Measurements from ENCODE around the gene ATP8A2.

ATP8A2 gene

GRCh38 chr13:25415241-25415640 lies 43.5 kb downstream of the ATP8A2 start:
- Histone ChIP-seq H3K27me3 (ENCODE audit: control insufficient read depth in 2 of 2, insufficient read depth in 2 of 2, low read length in 2 of 2) (no peaks in the 10 kb centered on the region), H3K27ac (ENCODE audit: low read depth in 2 of 2, low read length in 2 of 2) (no peak overlapping the region), H3K36me3 (ENCODE audit: control insufficient read depth in 2 of 2, insufficient read depth in 2 of 2, low read length in 2 of 2) (no peaks in the 10 kb centered on the region), H3K9ac (ENCODE audit: low read depth in 1 of 2, low read length in 2 of 2) (no peak overlapping the region), H3K9me3 (ENCODE audit: control insufficient read depth in 2 of 2, low read length in 2 of 2) (no peaks in the 10 kb centered on the region), H3K4me1 (ENCODE audit: control insufficient read depth in 2 of 2, insufficient read depth in 2 of 2, low read length in 2 of 2) (no peaks in the 10 kb centered on the region), H3K4me3 (ENCODE audit: low read length in 2 of 2) (no peak overlapping the region)

GRCh38 chr13:25417535-25417934 lies 45.8 kb downstream of the ATP8A2 start:
- H3K4me1 ChIP-seq (ENCODE audit: control insufficient read depth in 2 of 2, insufficient read depth in 2 of 2, low read length in 2 of 2), result no peaks in the 10 kb centered on the region
- no peaks in the 10 kb centered on the region for H3K27me3 ChIP-seq (ENCODE audit: control insufficient read depth in 2 of 2, insufficient read depth in 2 of 2, low read length in 2 of 2)
- H3K27ac ChIP-seq (ENCODE audit: low read depth in 2 of 2, low read length in 2 of 2), result no peak overlapping the region
- no peak overlapping the region for H3K4me3 ChIP-seq (ENCODE audit: low read length in 2 of 2)
- H3K9ac ChIP-seq (ENCODE audit: low read depth in 1 of 2, low read length in 2 of 2), result no peak overlapping the region
- H3K36me3 ChIP-seq (ENCODE audit: control insufficient read depth in 2 of 2, insufficient read depth in 2 of 2, low read length in 2 of 2), result no peaks in the 10 kb centered on the region
- H3K9me3 ChIP-seq (ENCODE audit: control insufficient read depth in 2 of 2, low read length in 2 of 2), result no peaks in the 10 kb centered on the region

- H3K27me3 ChIP-seq (ENCODE audit: control insufficient read depth in 2 of 2, insufficient read depth in 2 of 2, low read length in 2 of 2), result no peaks in the 10 kb centered on the region
- no peaks in the 10 kb centered on the region for H3K9me3 ChIP-seq (ENCODE audit: control insufficient read depth in 2 of 2, low read length in 2 of 2)
- no peaks in the 10 kb centered on the region for H3K36me3 ChIP-seq (ENCODE audit: control insufficient read depth in 2 of 2, insufficient read depth in 2 of 2, low read length in 2 of 2)
- H3K4me1 ChIP-seq (ENCODE audit: control insufficient read depth in 2 of 2, insufficient read depth in 2 of 2, low read length in 2 of 2), result no peaks in the 10 kb centered on the region
- no peak overlapping the region for H3K9ac ChIP-seq (ENCODE audit: low read depth in 1 of 2, low read length in 2 of 2)
- no peak overlapping the region for H3K4me3 ChIP-seq (ENCODE audit: low read length in 2 of 2)
- H3K27ac ChIP-seq (ENCODE audit: low read depth in 2 of 2, low read length in 2 of 2), result no peak overlapping the region
Observed at GRCh38 chr13:25420161-25420560, 48.4 kb downstream of the ATP8A2 start.

- Histone ChIP-seq H3K27ac (ENCODE audit: low read depth in 2 of 2, low read length in 2 of 2) (no peak overlapping the region), H3K36me3 (ENCODE audit: control insufficient read depth in 2 of 2, insufficient read depth in 2 of 2, low read length in 2 of 2) (no peaks in the 10 kb centered on the region), H3K4me1 (ENCODE audit: control insufficient read depth in 2 of 2, insufficient read depth in 2 of 2, low read length in 2 of 2) (no peaks in the 10 kb centered on the region), H3K9me3 (ENCODE audit: control insufficient read depth in 2 of 2, low read length in 2 of 2) (no peaks in the 10 kb centered on the region), H3K9ac (ENCODE audit: low read depth in 1 of 2, low read length in 2 of 2) (no peak overlapping the region), H3K27me3 (ENCODE audit: control insufficient read depth in 2 of 2, insufficient read depth in 2 of 2, low read length in 2 of 2) (no peaks in the 10 kb centered on the region), H3K4me3 (ENCODE audit: low read length in 2 of 2) (no peak overlapping the region)
Observed at GRCh38 chr13:25421612-25422011, 49.8 kb downstream of the ATP8A2 start.

- Histone ChIP-seq H3K27ac (ENCODE audit: low read depth in 2 of 2, low read length in 2 of 2) (no peak overlapping the region), H3K36me3 (ENCODE audit: control insufficient read depth in 2 of 2, insufficient read depth in 2 of 2, low read length in 2 of 2) (no peaks in the 10 kb centered on the region), H3K4me3 (ENCODE audit: low read length in 2 of 2) (no peak overlapping the region), H3K27me3 (ENCODE audit: control insufficient read depth in 2 of 2, insufficient read depth in 2 of 2, low read length in 2 of 2) (no peaks in the 10 kb centered on the region), H3K9ac (ENCODE audit: low read depth in 1 of 2, low read length in 2 of 2) (no peak overlapping the region), H3K4me1 (ENCODE audit: control insufficient read depth in 2 of 2, insufficient read depth in 2 of 2, low read length in 2 of 2) (no peaks in the 10 kb centered on the region), H3K9me3 (ENCODE audit: control insufficient read depth in 2 of 2, low read length in 2 of 2) (no peaks in the 10 kb centered on the region)
Observed at GRCh38 chr13:25422153-25422552, 50.4 kb downstream of the ATP8A2 start.

GRCh38 chr13:25423831-25424230 lies 52.1 kb downstream of the ATP8A2 start:
- no peak overlapping the region for H3K9ac ChIP-seq (ENCODE audit: low read depth in 1 of 2, low read length in 2 of 2)
- no peaks in the 10 kb centered on the region for H3K4me1 ChIP-seq (ENCODE audit: control insufficient read depth in 2 of 2, insufficient read depth in 2 of 2, low read length in 2 of 2)
- H3K27me3 ChIP-seq (ENCODE audit: control insufficient read depth in 2 of 2, insufficient read depth in 2 of 2, low read length in 2 of 2), result no peaks in the 10 kb centered on the region
- no peak overlapping the region for H3K4me3 ChIP-seq (ENCODE audit: low read length in 2 of 2)
- no peaks in the 10 kb centered on the region for H3K9me3 ChIP-seq (ENCODE audit: control insufficient read depth in 2 of 2, low read length in 2 of 2)
- H3K36me3 ChIP-seq (ENCODE audit: control insufficient read depth in 2 of 2, insufficient read depth in 2 of 2, low read length in 2 of 2), result no peaks in the 10 kb centered on the region
- no peak overlapping the region for H3K27ac ChIP-seq (ENCODE audit: low read depth in 2 of 2, low read length in 2 of 2)

- no peaks in the 10 kb centered on the region for H3K9me3 ChIP-seq (ENCODE audit: control insufficient read depth in 2 of 2, low read length in 2 of 2)
- H3K27ac ChIP-seq (ENCODE audit: low read depth in 2 of 2, low read length in 2 of 2), result no peak overlapping the region
- no peaks in the 10 kb centered on the region for H3K4me1 ChIP-seq (ENCODE audit: control insufficient read depth in 2 of 2, insufficient read depth in 2 of 2, low read length in 2 of 2)
- H3K36me3 ChIP-seq (ENCODE audit: control insufficient read depth in 2 of 2, insufficient read depth in 2 of 2, low read length in 2 of 2), result no peaks in the 10 kb centered on the region
- H3K4me3 ChIP-seq (ENCODE audit: low read length in 2 of 2), result no peak overlapping the region
- no peak overlapping the region for H3K9ac ChIP-seq (ENCODE audit: low read depth in 1 of 2, low read length in 2 of 2)
- no peaks in the 10 kb centered on the region for H3K27me3 ChIP-seq (ENCODE audit: control insufficient read depth in 2 of 2, insufficient read depth in 2 of 2, low read length in 2 of 2)
Observed at GRCh38 chr13:25429466-25429865, 57.7 kb downstream of the ATP8A2 start.

GRCh38 chr13:25432691-25433090 lies 60.9 kb downstream of the ATP8A2 start:
- H3K4me3 ChIP-seq (ENCODE audit: low read length in 2 of 2), result no peak overlapping the region
- H3K9me3 ChIP-seq (ENCODE audit: control insufficient read depth in 2 of 2, low read length in 2 of 2), result no peaks in the 10 kb centered on the region
- peak overlapping the region in 1 of 2 donors; percentile 16 for H3K27ac ChIP-seq (ENCODE audit: low read depth in 2 of 2, low read length in 2 of 2)
- H3K4me1 ChIP-seq (ENCODE audit: control insufficient read depth in 2 of 2, insufficient read depth in 2 of 2, low read length in 2 of 2), result no peaks in the 10 kb centered on the region
- H3K36me3 ChIP-seq (ENCODE audit: control insufficient read depth in 2 of 2, insufficient read depth in 2 of 2, low read length in 2 of 2), result no peaks in the 10 kb centered on the region
- no peak overlapping the region for H3K9ac ChIP-seq (ENCODE audit: low read depth in 1 of 2, low read length in 2 of 2)
- H3K27me3 ChIP-seq (ENCODE audit: control insufficient read depth in 2 of 2, insufficient read depth in 2 of 2, low read length in 2 of 2), result no peaks in the 10 kb centered on the region

GRCh38 chr13:25440061-25440460 lies 68.3 kb downstream of the ATP8A2 start:
- Histone ChIP-seq H3K4me3 (ENCODE audit: low read length in 2 of 2) (no peak overlapping the region), H3K9ac (ENCODE audit: low read depth in 1 of 2, low read length in 2 of 2) (no peak overlapping the region), H3K27ac (ENCODE audit: low read depth in 2 of 2, low read length in 2 of 2) (no peak overlapping the region), H3K27me3 (ENCODE audit: control insufficient read depth in 2 of 2, insufficient read depth in 2 of 2, low read length in 2 of 2) (no peaks in the 10 kb centered on the region), H3K4me1 (ENCODE audit: control insufficient read depth in 2 of 2, insufficient read depth in 2 of 2, low read length in 2 of 2) (no peaks in the 10 kb centered on the region), H3K36me3 (ENCODE audit: control insufficient read depth in 2 of 2, insufficient read depth in 2 of 2, low read length in 2 of 2) (no peaks in the 10 kb centered on the region), H3K9me3 (ENCODE audit: control insufficient read depth in 2 of 2, low read length in 2 of 2) (no peaks in the 10 kb centered on the region)

- H3K27me3 ChIP-seq (ENCODE audit: control insufficient read depth in 2 of 2, insufficient read depth in 2 of 2, low read length in 2 of 2), result no peaks in the 10 kb centered on the region
- peaks cover 0 to 2% of the 10 kb centered on the region in 2 donors for H3K9me3 ChIP-seq (ENCODE audit: control insufficient read depth in 2 of 2, low read length in 2 of 2)
- no peaks in the 10 kb centered on the region for H3K36me3 ChIP-seq (ENCODE audit: control insufficient read depth in 2 of 2, insufficient read depth in 2 of 2, low read length in 2 of 2)
- no peak overlapping the region for H3K9ac ChIP-seq (ENCODE audit: low read depth in 1 of 2, low read length in 2 of 2)
- no peaks in the 10 kb centered on the region for H3K4me1 ChIP-seq (ENCODE audit: control insufficient read depth in 2 of 2, insufficient read depth in 2 of 2, low read length in 2 of 2)
- H3K27ac ChIP-seq (ENCODE audit: low read depth in 2 of 2, low read length in 2 of 2), result no peak overlapping the region
- no peak overlapping the region for H3K4me3 ChIP-seq (ENCODE audit: low read length in 2 of 2)
Observed at GRCh38 chr13:25446261-25446660, 74.5 kb downstream of the ATP8A2 start.

GRCh38 chr13:25447396-25447795 lies 75.6 kb downstream of the ATP8A2 start:
- H3K9me3 ChIP-seq (ENCODE audit: control insufficient read depth in 2 of 2, low read length in 2 of 2), result peaks cover 0 to 2% of the 10 kb centered on the region in 2 donors
- no peak overlapping the region for H3K9ac ChIP-seq (ENCODE audit: low read depth in 1 of 2, low read length in 2 of 2)
- no peaks in the 10 kb centered on the region for H3K27me3 ChIP-seq (ENCODE audit: control insufficient read depth in 2 of 2, insufficient read depth in 2 of 2, low read length in 2 of 2)
- no peaks in the 10 kb centered on the region for H3K4me1 ChIP-seq (ENCODE audit: control insufficient read depth in 2 of 2, insufficient read depth in 2 of 2, low read length in 2 of 2)
- no peaks in the 10 kb centered on the region for H3K36me3 ChIP-seq (ENCODE audit: control insufficient read depth in 2 of 2, insufficient read depth in 2 of 2, low read length in 2 of 2)
- no peak overlapping the region for H3K27ac ChIP-seq (ENCODE audit: low read depth in 2 of 2, low read length in 2 of 2)
- no peak overlapping the region for H3K4me3 ChIP-seq (ENCODE audit: low read length in 2 of 2)

All from mucosa of rectum (tissue), 2 donors.